Coronary artery (tissue), 2 donors: ENCODE measurements around the gene FADS1.

ENCODE experiments used
- DNase-seq: peaks from one replicate; pipeline ENCODE4 v3.0.0-alpha.2; 2017; ENCODE audit warnings: low spot score
- H3K27ac ChIP-seq, 2 donors: fragments of 200-600 bp; sonication (generic); one replicate each; pipeline ENCODE4 v1.5.1; 2016 to 2019
- H3K4me3 ChIP-seq: fragments of 200-600 bp; sonication (generic); 2 replicates; pipeline ENCODE4 v1.5.1; 2016; ENCODE audit warnings: mild to moderate bottlenecking, moderate library complexity
- TF ChIP-seq, protein P1 (sequence below): fragments of 200-600 bp; sonication (generic); IDR thresholded peaks from one replicate; pipeline ENCODE4 v1.5.1; 2019; ENCODE audit warnings: antibody characterized with exemption

Gene FADS1

GRCh38 chr11:61771195-61771894, 45.5 kb downstream of the FADS1 start:
- DNase-seq, result no peak
- Histone ChIP-seq H3K27ac (no peak overlapping the region), H3K4me3 (no peak overlapping the region)
- TF ChIP-seq, protein P1, sequence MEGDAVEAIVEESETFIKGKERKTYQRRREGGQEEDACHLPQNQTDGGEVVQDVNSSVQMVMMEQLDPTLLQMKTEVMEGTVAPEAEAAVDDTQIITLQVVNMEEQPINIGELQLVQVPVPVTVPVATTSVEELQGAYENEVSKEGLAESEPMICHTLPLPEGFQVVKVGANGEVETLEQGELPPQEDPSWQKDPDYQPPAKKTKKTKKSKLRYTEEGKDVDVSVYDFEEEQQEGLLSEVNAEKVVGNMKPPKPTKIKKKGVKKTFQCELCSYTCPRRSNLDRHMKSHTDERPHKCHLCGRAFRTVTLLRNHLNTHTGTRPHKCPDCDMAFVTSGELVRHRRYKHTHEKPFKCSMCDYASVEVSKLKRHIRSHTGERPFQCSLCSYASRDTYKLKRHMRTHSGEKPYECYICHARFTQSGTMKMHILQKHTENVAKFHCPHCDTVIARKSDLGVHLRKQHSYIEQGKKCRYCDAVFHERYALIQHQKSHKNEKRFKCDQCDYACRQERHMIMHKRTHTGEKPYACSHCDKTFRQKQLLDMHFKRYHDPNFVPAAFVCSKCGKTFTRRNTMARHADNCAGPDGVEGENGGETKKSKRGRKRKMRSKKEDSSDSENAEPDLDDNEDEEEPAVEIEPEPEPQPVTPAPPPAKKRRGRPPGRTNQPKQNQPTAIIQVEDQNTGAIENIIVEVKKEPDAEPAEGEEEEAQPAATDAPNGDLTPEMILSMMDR, result no peak

DNA sequence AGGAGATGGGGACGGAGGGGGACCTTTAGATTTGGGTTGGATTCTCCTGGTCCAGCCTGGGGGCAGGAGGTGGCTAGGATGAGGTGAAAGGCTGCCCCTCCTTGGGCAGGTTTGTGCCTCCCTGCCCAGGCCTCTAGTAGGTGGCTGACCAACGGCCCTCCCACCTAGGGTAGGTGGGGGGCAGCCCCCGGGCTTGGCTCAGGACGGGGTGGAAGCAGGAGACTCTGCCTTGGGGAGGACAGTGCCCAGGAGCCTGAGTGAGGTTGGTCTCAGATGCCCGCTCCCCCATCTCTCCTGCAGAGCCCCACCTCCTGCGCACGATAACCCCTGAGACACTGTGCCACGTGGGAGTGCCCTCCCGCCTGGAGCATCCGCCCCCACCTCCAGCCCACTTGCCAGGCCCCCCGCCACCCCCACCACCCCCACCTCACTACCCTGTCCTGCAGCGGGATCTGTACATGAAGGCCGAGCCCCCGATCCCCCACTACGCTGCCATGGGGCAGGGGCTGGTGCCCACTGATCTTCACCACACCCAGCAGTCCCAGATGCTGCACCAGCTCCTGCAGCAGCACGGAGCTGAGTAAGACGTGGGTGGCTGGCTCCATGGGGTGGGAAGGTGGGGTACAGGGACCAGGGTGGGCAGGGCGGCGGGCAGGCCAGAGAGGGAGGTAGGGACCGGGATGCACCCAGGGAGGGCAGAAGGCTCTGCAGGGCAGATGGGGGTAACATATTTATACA, 46.7 kb downstream of the FADS1 start:
- no peak for DNase-seq
- TF ChIP-seq, protein P1, result no peak
- Histone ChIP-seq H3K27ac (peak overlapping the region in 1 of 2 donors; percentile 11), H3K4me3 (no peak overlapping the region)

- peak overlapping the region in 1 of 2 donors; percentile 11 for H3K27ac ChIP-seq
Observed at GRCh38 chr11:61769169-61769920, 47.5 kb downstream of the FADS1 start.

DNA sequence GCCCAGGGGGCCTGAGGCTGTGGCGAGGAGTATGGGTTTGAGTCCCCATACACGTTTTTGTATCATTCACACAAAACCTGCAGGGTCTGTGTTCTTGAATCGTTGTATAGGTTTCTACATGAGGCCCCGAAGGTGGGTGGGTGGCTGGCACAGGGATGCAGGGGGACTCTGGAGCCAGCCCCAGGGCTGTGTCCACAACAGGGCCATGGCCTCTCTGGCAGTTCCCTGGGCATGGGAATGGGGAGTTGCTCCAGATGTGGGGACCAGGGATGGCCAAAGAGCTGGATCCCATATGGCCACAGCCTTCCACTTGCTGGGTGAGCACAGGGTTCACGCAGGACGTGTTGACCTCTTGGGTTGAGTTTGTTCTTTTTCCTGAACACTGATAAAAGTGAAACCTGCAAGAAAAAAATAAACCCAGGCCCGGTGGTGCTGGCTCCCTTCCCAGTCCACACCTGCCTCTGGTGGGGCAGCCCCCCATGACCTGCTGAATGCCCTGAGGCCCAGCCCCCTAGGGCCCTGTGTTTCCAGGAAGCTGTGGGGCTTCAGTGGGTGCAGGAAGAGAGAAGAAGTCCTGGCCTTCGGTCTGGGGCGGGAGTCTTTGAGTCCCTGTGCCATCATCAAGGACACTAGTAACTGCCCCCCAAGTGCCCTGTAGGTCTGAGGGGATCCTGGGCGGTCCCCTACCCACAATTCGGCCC, 48.3 kb downstream of the FADS1 start:
- Histone ChIP-seq H3K4me3 (no peak overlapping the region), H3K27ac (no peak overlapping the region)
- TF ChIP-seq, protein P1, result no peak
- no peak for DNase-seq

More at GRCh38 chr11:61769169-61769920, 47.5 kb downstream of the FADS1 start:
- TF ChIP-seq, protein P1, result no peak
- no peak overlapping the region for H3K4me3 ChIP-seq
- no peak for DNase-seq

DNA sequence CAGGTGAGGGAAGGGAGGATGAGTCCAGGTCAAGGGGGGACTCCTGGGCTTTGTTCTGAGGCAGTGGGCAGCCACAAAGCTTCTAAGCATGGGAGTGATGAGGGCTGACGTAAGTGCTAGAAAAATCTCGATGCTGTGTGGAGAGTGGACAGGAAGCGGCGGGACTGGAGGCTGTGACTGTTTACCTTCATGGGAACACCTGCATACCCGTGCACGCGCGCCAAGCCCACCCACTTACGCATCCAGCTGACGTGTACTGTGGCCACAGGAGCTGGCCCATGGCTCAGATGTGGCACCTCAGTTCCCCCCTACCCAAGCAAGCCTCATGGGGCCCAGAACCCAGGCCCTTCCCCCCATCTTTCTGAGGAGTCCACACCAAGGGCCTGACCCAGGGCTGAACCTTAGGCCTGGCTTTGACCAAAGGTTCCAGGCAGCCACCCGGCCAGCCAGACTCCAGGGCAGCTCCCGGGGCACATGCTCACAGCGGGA, 50.4 kb downstream of the FADS1 start:
- Histone ChIP-seq H3K27ac (no peak overlapping the region), H3K4me3 (no peak overlapping the region)
- no peak for DNase-seq
- TF ChIP-seq, protein P1, result no peak

DNA sequence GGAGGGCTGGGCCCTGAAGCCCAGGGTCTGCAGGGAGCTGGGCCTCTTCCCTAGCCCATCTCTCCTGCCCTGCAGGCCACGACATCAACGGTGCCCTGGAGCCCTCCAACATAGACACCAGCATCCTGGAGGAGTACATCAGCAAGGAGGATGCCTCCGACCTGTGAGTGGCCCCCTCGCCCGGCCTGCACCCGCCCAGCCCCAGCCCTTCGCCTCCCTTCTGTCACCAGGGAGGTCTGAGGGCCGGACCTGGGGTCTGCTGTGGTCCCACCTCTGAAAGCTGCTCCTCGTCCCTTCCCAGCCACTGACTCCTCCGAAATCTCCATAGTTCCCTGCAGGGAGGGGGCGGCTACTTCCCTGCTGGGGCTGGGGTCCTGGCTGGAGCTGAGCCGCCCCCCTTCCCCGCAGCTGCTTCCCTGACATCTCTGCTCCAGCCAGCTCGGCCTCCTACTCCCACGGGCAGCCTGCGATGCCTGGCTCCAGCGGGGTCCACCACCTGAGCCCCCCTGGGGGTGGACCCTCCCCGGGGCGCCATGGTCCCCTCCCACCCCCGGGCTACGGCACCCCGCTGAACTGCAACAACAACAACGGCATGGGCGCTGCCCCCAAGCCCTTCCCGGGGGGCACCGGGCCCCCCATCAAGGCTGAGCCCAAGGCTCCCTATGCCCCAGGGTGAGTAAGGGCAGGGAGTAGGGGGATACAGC, 51.1 kb downstream of the FADS1 start:
- H3K27ac ChIP-seq, result no peak overlapping the region
- no peak for DNase-seq
- TF ChIP-seq, protein P1, result no peak

More for the DNA sequence above, 51.1 kb downstream of the FADS1 start:
- H3K4me3 ChIP-seq, result no peak overlapping the region
